IMR-90 (cell line): ENCODE results near the gene P4HA2. TPM values are rescaled to one million over a fixed set of nuclear protein-coding genes. Genes with fewer than 3 reads are reported as not detected.
A peak's percentile ranks its signal among the peaks of the same experiment; 100 is the strongest.

ENCODE experiments used
- ATAC-seq: fragments of 200-7000 bp; cut with Tn5 transposase; 2 replicates; pipeline ENCODE4 v1.9.1; 2020; ENCODE audit warnings: low read depth, mild to moderate bottlenecking, moderate library complexity
- BruUV-seq: library from RNA; stranded (reverse); fragments of 400-500 nt; replicated peaks from 2 replicates; lab custom pipeline; 2021; lab: Mats Ljungman, UMichigan
- CTCF ChIA-PET: fragments of 300-600 bp; formaldehyde crosslinking; extraction: SDS; loops from one replicate; lab custom pipeline; 2021; ENCODE audit warnings: antibody characterized with exemption; lab: Yijun Ruan, JAX
- POLR2A ChIA-PET: fragments of 300-600 bp; sonication (Branson Sonifier 250); formaldehyde crosslinking; loops from one replicate; lab custom pipeline; 2022; ENCODE audit warnings: antibody characterized with exemption; ENCODE audit not compliant: unreplicated experiment; lab: Charles Lee
- DNase-seq: peaks from one replicate; pipeline ENCODE4 v3.0.0; 2013
- H2AFZ ChIP-seq: replicated peaks from 2 replicates; pipeline ENCODE3; 2013; ENCODE audit warnings: low read length, mild to moderate bottlenecking; ENCODE audit not compliant: poor library complexity
- H2AK5ac ChIP-seq: 2 replicates; pipeline ENCODE4 v1.6.1; 2013; ENCODE audit warnings: low read depth, low read length, inconsistent platforms
- H2AK9ac ChIP-seq: replicated peaks from 2 replicates; pipeline ENCODE3; 2013; ENCODE audit warnings: mild to moderate bottlenecking, low read depth, low read length, moderate library complexity; ENCODE audit not compliant: poor library complexity
- H2BK120ac ChIP-seq: 2 replicates; pipeline ENCODE4 v1.6.1; 2013; ENCODE audit warnings: low read depth, low read length, inconsistent platforms
- H2BK15ac ChIP-seq: 3 replicates; pipeline ENCODE4 v1.6.1; 2013; ENCODE audit warnings: low read depth, low read length, inconsistent platforms
- H2BK20ac ChIP-seq: 2 replicates; pipeline ENCODE4 v1.6.1; 2013; ENCODE audit warnings: low read depth, mild to moderate bottlenecking, inconsistent platforms, low read length, moderate library complexity
- H2BK5ac ChIP-seq: 2 replicates; pipeline ENCODE4 v1.6.1; 2013; ENCODE audit warnings: mild to moderate bottlenecking, low read depth, low read length, inconsistent platforms; ENCODE audit not compliant: poor library complexity, severe bottlenecking
- H3K14ac ChIP-seq: replicated peaks from 2 replicates; pipeline ENCODE4 v1.6.1; 2013; ENCODE audit warnings: low read depth, low read length, inconsistent platforms
- H3K18ac ChIP-seq: 2 replicates; pipeline ENCODE4 v1.6.1; 2013; ENCODE audit warnings: low read depth, low read length, control low read depth
- H3K23ac ChIP-seq: 2 replicates; pipeline ENCODE4 v1.6.1; 2013; ENCODE audit warnings: low read depth, low read length, inconsistent platforms
- H3K27ac ChIP-seq: 2 replicates; pipeline ENCODE4 v1.5.1; 2013; ENCODE audit warnings: mild to moderate bottlenecking, control low read depth, low read length; ENCODE audit not compliant: insufficient read depth
- H3K27me3 ChIP-seq: 2 replicates; pipeline ENCODE4 v1.6.1; 2013; ENCODE audit warnings: low read length; ENCODE audit not compliant: control insufficient read depth, insufficient read depth
- H3K36me3 ChIP-seq: 2 replicates; pipeline ENCODE4 v1.6.1; 2013; ENCODE audit warnings: low read length, mixed read lengths; ENCODE audit not compliant: control insufficient read depth, insufficient read depth
- H3K4ac ChIP-seq: 2 replicates; pipeline ENCODE4 v1.6.1; 2013; ENCODE audit warnings: low read depth, low read length, inconsistent platforms
- H3K4me1 ChIP-seq: 2 replicates; pipeline ENCODE4 v1.6.1; 2013; ENCODE audit warnings: low read length, mixed read lengths; ENCODE audit not compliant: control insufficient read depth, insufficient read depth
- H3K4me2 ChIP-seq: 2 replicates; pipeline ENCODE4 v1.6.1; 2013; ENCODE audit warnings: low read depth, mild to moderate bottlenecking, control low read depth, low read length, moderate library complexity
- H3K4me3 ChIP-seq: 2 replicates; pipeline ENCODE4 v1.5.1; 2013; ENCODE audit warnings: low read depth, mild to moderate bottlenecking, control low read depth, low read length, moderate library complexity; ENCODE audit not compliant: insufficient read depth
- H3K56ac ChIP-seq: 2 replicates; pipeline ENCODE4 v1.6.1; 2013; ENCODE audit warnings: low read length, inconsistent platforms; ENCODE audit not compliant: insufficient read depth; ENCODE audit errors: extremely low read depth
- H3K79me1 ChIP-seq, 2 experiments: 2 replicates each; pipeline ENCODE4 v1.6.1; 2013; ENCODE audit warnings: low read length in 2 of 2, inconsistent platforms in 1 of 2, low read depth in 1 of 2
- H3K9ac ChIP-seq: 2 replicates; pipeline ENCODE4 v1.6.1; 2013; ENCODE audit warnings: low read depth, low read length, control low read depth
- H3K9me1 ChIP-seq: 2 replicates; pipeline ENCODE4 v1.6.1; 2013; ENCODE audit warnings: low read length, inconsistent platforms; ENCODE audit not compliant: insufficient read depth
- H3K9me3 ChIP-seq: 2 replicates; pipeline ENCODE4 v1.6.1; 2013; ENCODE audit warnings: low read length; ENCODE audit not compliant: control insufficient read depth, insufficient read depth
- H4K20me1 ChIP-seq: 2 replicates; pipeline ENCODE4 v1.6.1; 2013; ENCODE audit warnings: low read length, inconsistent platforms; ENCODE audit not compliant: insufficient read depth
- H4K5ac ChIP-seq: 2 replicates; pipeline ENCODE4 v1.6.1; 2013; ENCODE audit warnings: mild to moderate bottlenecking, low read depth, low read length, control low read depth
- H4K8ac ChIP-seq, 2 experiments: 2 replicates each; pipeline ENCODE4 v1.6.1; 2013; ENCODE audit warnings: low read depth in 2 of 2, low read length in 2 of 2, control low read depth in 1 of 2, inconsistent platforms in 1 of 2
- H4K91ac ChIP-seq: 2 replicates; pipeline ENCODE4 v1.6.1; 2013; ENCODE audit warnings: low read depth, low read length, inconsistent platforms; ENCODE audit not compliant: insufficient read depth
- BHLHE40 ChIP-seq: fragments of 150-350 bp; IDR thresholded peaks from 2 replicates; pipeline ENCODE4 v1.6.1; 2016; ENCODE audit warnings: mild to moderate bottlenecking, low read depth, low read length
- CHD1 ChIP-seq: IDR thresholded peaks from 2 replicates; pipeline ENCODE4 v1.6.1; 2012; ENCODE audit warnings: low read depth, low read length, improper control_type of control experiment
- FOS ChIP-seq: fragments of 150-350 bp; IDR thresholded peaks from 2 replicates; pipeline ENCODE4 v1.6.1; 2016; ENCODE audit warnings: low read depth, low read length
- MAZ ChIP-seq: IDR thresholded peaks from 2 replicates; pipeline ENCODE4 v1.6.1; 2012; ENCODE audit warnings: low read depth, mild to moderate bottlenecking, low read length, improper control_type of control experiment, moderate library complexity, borderline replicate concordance
- MXI1 ChIP-seq: IDR thresholded peaks from 2 replicates; pipeline ENCODE4 v1.6.1; 2012; ENCODE audit warnings: low read depth, mild to moderate bottlenecking, low read length, moderate library complexity, borderline replicate concordance
- NFE2L2 ChIP-seq: fragments of 150-350 bp; IDR thresholded peaks from 2 replicates; pipeline ENCODE4 v1.6.1; 2016; ENCODE audit warnings: low read depth, mild to moderate bottlenecking, low read length
- POLR2A ChIP-seq: IDR thresholded peaks from 2 replicates; pipeline ENCODE4 v1.6.1; 2012; ENCODE audit warnings: mild to moderate bottlenecking, low read depth, low read length
- RCOR1 ChIP-seq: IDR thresholded peaks from 2 replicates; pipeline ENCODE4 v1.6.1; 2012; ENCODE audit warnings: mild to moderate bottlenecking, low read length, improper control_type of control experiment; ENCODE audit not compliant: insufficient replicate concordance
- SMC3 ChIP-seq: fragments of 150-350 bp; IDR thresholded peaks from 2 replicates; pipeline ENCODE4 v1.6.1; 2016; ENCODE audit warnings: low read depth, mild to moderate bottlenecking, antibody characterized with exemption, low read length, moderate library complexity
- USF2 ChIP-seq: fragments of 150-350 bp; IDR thresholded peaks from 2 replicates; pipeline ENCODE4 v1.6.1; 2017; ENCODE audit warnings: mild to moderate bottlenecking, antibody characterized with exemption, low read length, low read depth
- WGBS, 2 experiments: methylation state at CpG; one replicate each; pipeline versions ENCODE4 v1.1.5 to v1.1.7; 2013; ENCODE audit warnings: missing lambda C conversion rate in 2 of 2; ENCODE audit not compliant: insufficient read length in 1 of 2; ENCODE audit errors: extremely low coverage in 2 of 2; 5-methylcytosine and 5-hydroxymethylcytosine counted together
- dilution Hi-C: fragments of 300-500 bp; cut with HindIII; formaldehyde crosslinking; loops from one replicate; pipeline ENCODE4 v1.14.3; 2018; ENCODE audit warnings: low sequenced_read_pairs; ENCODE audit not compliant: unreplicated experiment
- in situ Hi-C: fragments of 300-500 bp; cut with MboI; formaldehyde crosslinking; loops from 3 replicates; pipeline ENCODE4 v1.14.3; 2019; ENCODE audit warnings: low sequenced_read_pairs, inconsistent platforms, mixed read lengths
- intact Hi-C: fragments of 100-400 bp; cut with micrococcal nuclease; formaldehyde crosslinking; loops from 2 replicates; pipeline ENCODE4 v1.10.0; 2022
- polyA plus RNA-seq, 3 experiments: library from polyadenylated mRNA; depleted of rRNA; stranded (reverse); fragments of >200 nt; gene quantifications; 2 replicates each; pipeline ENCODE4 v1.2.3, GENCODE V29; 2012; ENCODE audit warnings: low replicate concordance in 1 of 3
- total RNA-seq: library from RNA; depleted of rRNA; stranded (reverse); fragments of >200 nt; gene quantifications from 2 replicates; pipeline ENCODE4 v1.2.3, GENCODE V29; 2012

Gene P4HA2
- total and polyA plus RNA-seq, 2 of the 4 experiments (the other 2 are of a cell fraction): 186 to 225 TPM

GRCh38 chr5:132176521-132176945 lies 51.1 kb downstream of the P4HA2 start:
- Histone ChIP-seq H3K36me3 (no peaks in the 10 kb centered on the region), H4K91ac (no peak overlapping the region), H4K8ac (no peak overlapping the region), H3K27me3 (no peaks in the 10 kb centered on the region), H2BK5ac (no peak overlapping the region), H3K23ac (no peak overlapping the region), H2BK120ac (no peak overlapping the region), H3K27ac (no peak overlapping the region), H2AK5ac (no peak overlapping the region), H4K20me1 (no peaks in the 10 kb centered on the region), H2BK20ac (no peak overlapping the region), H3K4ac (no peak overlapping the region), H3K18ac (no peak overlapping the region), H3K9me1 (no peaks in the 10 kb centered on the region), H2BK15ac (no peak overlapping the region), H3K9ac (no peak overlapping the region), H2AFZ (peak overlapping the region; percentile 18), H3K4me3 (no peak overlapping the region), H4K5ac (no peak overlapping the region), H3K9me3 (no peaks in the 10 kb centered on the region), H2AK9ac (peak overlapping the region; percentile 62), H3K56ac (no peak overlapping the region), H3K79me1 (no peaks in the 10 kb centered on the region), H3K4me1 (peaks cover 2% of the 10 kb centered on the region; the same call in 1 of the 2 replicates), H3K14ac (no peak overlapping the region), H3K4me2 (no peak overlapping the region)
- DNase-seq: no peak
- ChIA-PET CTCF (interaction anchor here (2.8 kb wide), 1 partner anchor 14 kb away, joined by 8 read pairs; no protein-coding TSS in a partner anchor), POLR2A (no interaction called here)
- WGBS, 2 experiments: no CpG with 5 or more reads among the region's 6 CpGs
- no peak for TF ChIP-seq MAZ
- TF ChIP-seq POLR2A: no peak
- TF ChIP-seq NFE2L2: no peak
- TF ChIP-seq FOS: no peak
- no peak for TF ChIP-seq USF2
- TF ChIP-seq RCOR1: no peak
- no peak for TF ChIP-seq CHD1
- no peak for TF ChIP-seq SMC3
- TF ChIP-seq MXI1: no peak
- TF ChIP-seq BHLHE40: no peak
- intact Hi-C loops (no loop called here), in situ Hi-C loops (no loop called here), dilution Hi-C loops (no loop called here)
- no peak for ATAC-seq
- BruUV-seq: no TSS peak
